ENCODE data around the gene PUS7L. TPM values are rescaled to one million over a fixed set of nuclear protein-coding genes. Genes with fewer than 3 reads are reported as not detected.
"Not testable (repeated sequence)": the region's sequence is repeated elsewhere in the genome, so short reads cannot be mapped to it uniquely, and the experiment has no call there.

The PUS7L gene, protein sequence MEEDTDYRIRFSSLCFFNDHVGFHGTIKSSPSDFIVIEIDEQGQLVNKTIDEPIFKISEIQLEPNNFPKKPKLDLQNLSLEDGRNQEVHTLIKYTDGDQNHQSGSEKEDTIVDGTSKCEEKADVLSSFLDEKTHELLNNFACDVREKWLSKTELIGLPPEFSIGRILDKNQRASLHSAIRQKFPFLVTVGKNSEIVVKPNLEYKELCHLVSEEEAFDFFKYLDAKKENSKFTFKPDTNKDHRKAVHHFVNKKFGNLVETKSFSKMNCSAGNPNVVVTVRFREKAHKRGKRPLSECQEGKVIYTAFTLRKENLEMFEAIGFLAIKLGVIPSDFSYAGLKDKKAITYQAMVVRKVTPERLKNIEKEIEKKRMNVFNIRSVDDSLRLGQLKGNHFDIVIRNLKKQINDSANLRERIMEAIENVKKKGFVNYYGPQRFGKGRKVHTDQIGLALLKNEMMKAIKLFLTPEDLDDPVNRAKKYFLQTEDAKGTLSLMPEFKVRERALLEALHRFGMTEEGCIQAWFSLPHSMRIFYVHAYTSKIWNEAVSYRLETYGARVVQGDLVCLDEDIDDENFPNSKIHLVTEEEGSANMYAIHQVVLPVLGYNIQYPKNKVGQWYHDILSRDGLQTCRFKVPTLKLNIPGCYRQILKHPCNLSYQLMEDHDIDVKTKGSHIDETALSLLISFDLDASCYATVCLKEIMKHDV
- total RNA-seq: 11.6 TPM

DNA sequence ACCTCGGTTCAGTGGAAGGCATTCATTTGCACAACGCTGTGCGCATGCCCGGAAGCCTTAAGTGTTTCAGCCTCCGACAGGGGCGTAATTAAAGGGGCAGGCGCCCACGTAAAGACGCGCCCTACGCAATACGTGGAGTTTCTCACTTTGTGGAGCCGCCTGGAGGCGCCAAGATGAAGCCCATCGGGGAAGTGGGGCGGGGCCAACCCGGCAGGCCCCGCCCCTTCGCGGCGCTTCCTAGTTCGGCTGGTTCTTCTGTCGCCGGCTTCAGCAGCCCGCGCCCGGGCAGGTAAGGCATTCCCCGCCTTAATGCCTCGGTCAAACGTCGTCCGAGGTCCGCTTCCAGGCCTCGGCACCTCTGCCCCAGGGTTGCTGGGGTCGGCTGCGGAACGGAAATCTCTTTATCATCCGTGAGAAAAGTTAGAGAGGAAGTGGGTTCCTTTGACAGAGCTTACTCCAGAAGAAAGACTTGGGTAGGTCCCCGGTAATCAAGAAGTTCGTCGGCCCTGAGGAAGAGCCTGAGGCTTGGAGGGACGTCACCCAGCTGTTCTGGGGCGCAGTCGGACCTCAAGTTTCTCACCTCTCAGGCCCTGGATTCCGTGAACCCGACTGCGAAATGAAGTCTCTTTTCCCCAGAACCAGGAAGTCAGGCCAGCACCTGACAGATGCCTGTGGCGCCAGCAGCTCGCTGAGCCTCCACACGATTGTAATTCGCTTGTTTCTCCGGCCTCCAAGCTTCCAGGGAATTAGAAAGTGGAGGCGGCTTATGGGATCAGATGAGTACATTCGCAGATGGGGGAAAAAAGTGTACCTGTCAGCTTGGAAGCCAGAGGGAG is at the start of gene PUS7L, which contains the start of gene IRAK4:
PUS7L (minus strand) TSS at position 63 of the 836 bp plus-strand sequence. CDS start 3,545 bp downstream, outside the sequence.
IRAK4 (plus strand) TSS at position 224 of the 836 bp plus-strand sequence. CDS start 9,161 bp downstream, outside the sequence.
- peak; percentile 97 for DNase-seq (ENCODE audit: low spot score)

DNA sequence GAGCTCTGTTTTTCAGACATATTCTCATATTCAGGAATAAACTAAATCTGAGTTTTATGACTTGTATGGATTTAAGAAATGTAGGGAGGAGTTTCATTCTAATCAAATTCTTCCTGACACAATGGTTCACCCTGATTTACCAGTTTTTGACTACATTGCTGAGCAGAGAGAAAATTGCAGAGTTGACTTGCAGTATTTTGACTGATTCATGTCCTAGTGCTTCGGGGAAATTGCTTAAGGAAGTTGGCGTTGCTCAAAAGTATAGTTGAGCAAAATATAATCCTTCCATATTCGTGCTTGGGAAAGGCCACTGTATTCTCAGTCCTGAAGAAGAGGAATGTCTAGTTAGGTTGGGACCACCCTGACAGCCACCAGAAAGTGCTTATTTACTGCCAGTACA is 48.8 kb upstream of the PUS7L start:
- no peak for DNase-seq (ENCODE audit: low spot score)

DNA sequence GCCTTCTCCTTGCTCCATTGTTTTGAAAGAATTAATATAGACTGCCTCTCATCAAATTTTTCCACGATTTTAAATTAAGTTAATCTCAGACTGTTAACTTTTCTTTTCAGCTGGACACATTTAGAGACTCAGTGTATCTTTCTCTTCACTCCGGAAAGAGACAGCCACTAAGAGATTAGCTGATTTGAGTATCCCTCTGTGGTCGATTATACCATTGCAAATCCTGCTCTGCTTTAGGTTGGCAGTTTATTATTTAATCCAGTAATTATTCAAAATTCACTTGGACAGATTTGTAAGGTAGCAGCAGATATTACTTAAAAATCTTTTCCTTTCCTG is 48.1 kb upstream of the PUS7L start:
- no peak for DNase-seq (ENCODE audit: low spot score)

DNA sequence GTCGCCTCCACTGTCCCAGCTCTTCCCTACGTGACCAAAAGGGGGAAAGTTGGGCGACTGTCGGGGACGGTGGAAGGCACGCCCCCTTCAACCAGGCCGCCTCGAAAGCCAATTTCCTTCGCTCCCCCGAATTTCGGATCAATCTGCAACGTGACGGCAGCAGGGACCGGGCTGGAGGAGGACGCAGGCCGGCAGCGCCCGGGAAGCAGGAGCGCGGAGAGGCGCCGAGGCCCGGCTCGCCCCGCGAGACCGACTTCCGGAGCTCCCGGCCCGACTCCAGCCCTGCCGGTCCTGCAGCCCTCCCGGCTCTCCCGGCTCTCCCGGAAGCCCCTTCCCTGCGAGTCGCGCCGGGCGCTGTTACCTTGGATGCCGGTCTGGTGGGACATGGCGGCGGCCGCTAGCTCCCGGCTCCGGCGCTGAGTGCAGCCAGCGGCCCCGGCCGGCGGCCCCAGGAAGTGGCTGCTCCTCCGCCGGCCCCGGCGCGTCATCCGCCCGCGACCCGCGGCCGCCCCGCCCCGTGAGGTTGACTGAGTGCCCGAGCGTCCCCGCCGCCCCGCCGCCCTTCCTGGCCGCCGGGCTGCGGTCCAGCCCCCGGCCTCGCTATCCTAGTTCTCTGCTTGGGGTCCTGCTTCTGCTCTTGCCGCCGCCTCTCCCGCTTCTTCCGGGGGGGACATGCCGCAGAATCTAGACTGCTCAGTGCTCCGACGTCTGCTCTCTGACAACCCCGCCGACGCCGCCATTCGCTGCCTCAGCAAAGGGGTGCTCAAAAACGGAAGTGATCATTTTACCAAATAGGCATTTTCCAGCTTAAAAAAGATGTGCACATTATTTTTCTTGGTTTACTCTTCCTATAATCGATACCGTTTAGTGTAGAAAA is 47.5 kb upstream of the PUS7L start, which contains the start of gene TWF1:
TWF1 (minus strand) TSS at position 458 of the 877 bp plus-strand sequence; CDS start at position 386, 72 bp downstream.
- peak; percentile 88 for DNase-seq (ENCODE audit: low spot score)

DNA sequence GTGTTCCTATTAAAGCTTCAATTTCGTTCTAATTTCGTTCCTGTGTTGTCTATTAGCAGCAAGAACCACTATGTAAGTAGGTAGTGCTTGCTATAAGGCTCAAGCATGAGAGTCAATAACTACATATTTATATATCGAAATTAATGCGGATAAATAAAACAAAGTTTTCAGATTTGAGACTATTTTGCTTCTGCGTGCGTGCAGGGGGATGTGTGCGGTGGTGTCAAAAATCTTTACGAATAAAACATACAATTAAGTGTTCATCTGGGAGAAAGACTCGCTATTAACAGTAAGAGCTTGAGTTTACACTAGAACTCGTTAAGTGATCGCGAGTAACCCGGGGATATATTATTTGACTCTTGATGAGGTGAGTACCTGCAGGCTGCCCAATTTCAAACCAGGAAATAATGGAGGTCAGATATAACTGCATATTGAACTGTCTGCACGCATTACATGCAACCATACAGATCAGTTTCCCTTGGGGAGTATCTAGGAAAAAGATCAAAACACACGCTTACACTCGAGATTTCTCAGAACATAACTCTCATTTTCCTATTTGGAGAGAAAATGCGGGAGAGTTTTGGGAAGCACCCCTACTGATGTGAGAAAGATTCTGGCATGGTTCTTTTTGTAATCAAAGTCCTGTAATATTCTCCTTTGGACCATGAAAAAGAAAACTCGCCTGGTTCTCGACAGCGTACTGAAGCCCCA is 46.7 kb upstream of the PUS7L start:
- DNase-seq (ENCODE audit: low spot score): no peak

DNA sequence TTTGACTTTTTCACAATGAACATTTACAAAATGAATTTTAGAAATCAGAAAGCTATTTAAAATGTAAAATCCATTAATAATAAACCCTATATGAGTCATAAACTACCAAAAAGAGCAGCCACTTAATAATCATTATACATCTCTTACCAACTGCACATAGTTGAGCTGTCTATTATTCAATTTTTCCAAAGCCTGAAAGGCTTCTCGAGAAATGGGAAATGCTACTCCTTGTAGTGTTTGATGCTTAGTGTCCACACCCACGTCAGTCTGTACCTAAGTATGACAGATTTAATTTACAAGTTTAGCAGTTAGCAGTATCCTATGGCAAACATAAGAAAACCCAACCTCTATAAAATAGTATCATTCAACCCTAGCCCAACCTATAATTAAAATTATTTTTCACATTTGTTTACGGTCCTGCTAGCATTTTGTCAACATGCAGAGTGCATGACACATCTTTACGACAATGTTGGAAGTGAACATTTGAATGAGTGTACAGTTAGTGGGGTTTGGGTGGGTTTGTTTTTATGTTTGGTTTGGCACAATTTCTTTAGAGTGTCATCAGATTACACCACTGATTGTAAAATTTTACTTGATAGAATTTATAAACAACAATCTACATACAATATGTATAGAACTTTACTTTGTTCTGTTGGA is 39.1 kb upstream of the PUS7L start:
- DNase-seq (ENCODE audit: low spot score): no peak

DNA sequence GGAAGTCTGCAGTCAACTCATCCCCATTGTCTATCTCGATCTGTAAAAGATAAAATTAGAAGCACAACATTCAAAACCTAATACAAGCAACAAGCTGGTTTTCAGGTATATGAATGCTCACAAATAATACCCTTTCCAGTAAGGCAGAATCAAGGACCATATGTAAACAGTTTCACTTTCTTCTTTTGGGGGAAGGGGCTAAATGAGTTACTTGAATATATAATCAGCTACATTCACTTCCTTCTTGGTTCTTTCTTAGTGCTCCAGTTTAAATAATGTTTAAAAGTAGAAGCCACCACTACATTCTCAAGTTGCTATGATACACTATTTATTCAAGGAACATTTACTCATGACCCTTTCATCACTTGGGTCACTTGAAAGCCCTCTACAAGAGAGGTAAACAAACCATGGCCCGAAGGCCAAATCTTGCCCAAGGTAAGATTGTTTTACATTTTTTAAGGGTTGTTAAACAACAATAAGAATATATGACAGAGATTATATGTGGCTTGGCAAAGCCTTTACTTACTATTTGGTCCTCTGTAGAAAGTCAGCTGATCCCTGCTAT is 37.2 kb upstream of the PUS7L start:
- DNase-seq (ENCODE audit: low spot score): no peak

DNA sequence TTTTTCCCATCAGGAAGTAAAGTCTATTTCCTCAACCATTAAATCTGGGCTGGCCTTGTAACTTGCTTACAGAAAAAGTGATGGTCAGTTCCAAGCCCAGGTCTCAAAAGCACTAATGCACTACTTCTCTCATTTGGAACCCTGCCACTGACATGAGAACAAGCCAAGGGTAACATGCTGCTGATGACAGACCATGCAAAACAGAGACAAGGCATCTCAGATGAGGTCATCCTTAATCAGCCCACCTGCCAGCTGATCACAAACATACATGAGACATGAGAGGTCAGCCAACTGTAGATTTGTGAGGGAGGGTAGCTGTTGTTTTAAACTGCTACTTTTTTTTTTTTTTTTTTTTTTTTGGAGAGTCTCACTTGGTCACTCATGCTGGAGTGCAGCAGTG is 31.4 kb upstream of the PUS7L start:
- DNase-seq (ENCODE audit: low spot score): no peak

DNA sequence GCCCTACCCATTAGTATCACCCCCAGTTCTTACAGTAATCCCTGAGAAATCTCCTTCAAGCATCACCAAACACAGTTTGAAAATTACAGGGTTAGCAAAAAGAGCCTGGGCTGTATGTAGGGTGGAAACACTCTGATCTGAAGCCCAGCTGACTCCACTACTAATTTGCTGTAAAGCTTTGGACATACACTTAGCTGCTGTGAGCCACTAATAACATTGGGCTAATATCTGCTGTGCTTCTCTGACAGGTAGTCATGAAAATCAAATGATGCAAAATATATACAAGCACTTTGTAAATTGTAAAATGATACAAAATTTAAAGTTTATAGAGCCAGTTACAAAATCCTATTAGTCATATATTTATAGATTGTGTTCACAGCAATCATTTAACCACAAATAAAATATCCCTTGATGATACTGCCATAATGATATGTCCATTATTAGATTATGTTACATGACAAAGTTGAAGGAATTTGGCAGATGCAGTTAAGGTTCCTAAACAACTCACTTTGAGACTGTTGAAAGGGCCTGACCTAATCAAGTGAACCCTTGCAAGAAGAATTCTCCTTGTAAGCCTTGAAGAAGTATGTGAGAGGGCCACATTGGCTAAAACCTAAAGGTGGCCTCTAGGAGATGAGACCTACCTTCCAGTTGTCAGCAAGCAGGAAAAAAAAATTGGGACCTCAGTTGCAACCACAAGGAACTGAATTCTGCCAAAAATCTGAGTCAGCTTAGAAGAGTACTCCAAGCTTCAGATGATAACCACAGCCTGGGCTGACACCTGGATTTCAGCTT is 28.5 kb upstream of the PUS7L start:
- DNase-seq (ENCODE audit: low spot score): no peak

DNA sequence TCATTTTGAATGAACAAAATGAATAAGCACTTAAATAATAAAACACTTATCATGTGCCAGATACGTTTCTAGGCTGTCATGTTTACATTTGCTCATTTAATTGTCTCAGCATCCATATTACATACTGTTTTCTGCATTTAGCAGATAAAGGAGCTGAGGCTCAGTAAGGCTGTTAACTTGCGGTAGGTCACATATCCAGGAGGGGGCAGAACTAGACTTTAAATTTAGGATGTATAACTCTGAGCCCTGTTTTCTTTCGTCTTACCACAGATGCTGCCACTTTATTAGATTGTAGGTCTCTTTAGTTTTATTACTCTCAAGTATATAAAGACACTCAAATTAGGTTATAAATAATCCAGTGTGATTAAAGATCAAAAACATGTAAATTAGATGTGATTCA is 17.9 kb upstream of the PUS7L start:
- DNase-seq (ENCODE audit: low spot score): no peak

DNA sequence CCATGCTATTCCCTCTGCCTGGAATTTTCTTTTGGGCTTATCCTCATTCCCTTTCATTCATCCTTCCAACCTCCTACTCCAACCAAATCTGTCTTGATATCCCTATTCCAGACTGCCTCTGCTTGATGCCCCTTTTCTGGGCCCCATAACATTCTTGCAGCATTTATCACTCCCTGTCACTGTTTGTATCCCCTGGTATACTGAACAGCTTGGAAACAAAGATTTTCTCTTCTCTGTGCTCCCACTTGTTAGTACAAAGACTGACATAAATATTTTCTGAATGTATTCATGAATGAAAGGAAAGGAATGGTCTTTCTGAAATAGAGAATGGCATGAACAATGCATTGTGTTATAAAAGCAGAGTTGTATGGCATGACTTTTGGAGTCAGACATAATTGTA is 7.7 kb upstream of the PUS7L start:
- no peak for DNase-seq (ENCODE audit: low spot score)

DNA sequence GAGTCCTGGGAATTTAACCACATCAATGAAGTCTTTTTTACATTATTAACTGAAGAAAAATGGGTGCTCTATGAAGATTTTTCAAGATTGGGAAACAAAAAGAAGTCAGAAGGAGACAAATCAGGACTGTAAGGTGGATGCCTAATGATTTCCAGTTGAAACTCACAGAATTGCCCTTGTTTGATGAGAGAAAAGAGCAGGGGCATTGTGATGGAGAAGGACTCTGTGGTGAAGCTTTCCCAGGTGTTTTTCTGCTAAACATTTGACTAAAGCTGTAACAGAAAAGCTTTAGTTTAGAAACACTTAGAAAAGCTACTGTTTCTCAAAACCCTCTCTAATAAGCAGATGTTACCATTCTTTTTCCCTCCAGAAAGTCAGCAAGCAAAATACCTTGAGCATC is 5.9 kb upstream of the PUS7L start:
- no peak for DNase-seq (ENCODE audit: low spot score)

DNA sequence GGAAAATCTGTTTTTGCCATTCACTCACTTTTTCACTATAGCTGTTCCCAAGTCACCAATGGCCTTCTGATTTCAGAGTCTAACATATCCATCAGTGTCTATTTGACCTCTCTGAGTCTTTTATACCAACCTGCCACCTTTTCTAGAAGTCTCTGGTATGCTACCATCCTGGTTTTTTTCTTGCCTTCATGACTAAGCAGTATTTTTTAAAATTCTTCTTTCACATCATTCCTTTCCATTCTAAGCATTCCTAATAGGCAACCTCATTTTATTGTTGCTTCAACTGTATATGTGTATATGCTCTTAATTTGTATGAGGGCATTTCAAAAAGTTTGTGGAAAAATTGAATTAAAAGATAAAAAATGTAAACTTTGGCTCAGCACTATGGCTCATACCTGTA is 5.2 kb upstream of the PUS7L start:
- no peak for DNase-seq (ENCODE audit: low spot score)

DNA sequence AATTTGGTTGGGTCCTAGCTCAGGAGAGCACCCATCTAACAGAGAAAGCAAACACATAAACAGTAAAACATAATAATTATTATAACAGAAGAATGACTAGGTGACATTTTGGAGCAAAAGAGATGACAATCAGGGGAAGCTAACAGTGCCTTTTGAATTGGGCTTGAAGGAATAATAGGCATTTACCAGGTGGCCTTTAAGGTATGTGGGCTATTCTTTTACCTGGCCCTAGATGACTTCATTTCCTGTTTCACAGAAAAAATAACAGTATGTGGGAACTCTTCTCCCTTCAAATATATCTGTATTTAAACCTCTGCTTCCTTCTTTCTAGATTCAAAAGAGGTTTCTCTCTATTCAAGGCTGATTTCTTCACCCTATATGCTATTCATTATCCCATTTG is 4.0 kb upstream of the PUS7L start:
- DNase-seq (ENCODE audit: low spot score): no peak

DNA sequence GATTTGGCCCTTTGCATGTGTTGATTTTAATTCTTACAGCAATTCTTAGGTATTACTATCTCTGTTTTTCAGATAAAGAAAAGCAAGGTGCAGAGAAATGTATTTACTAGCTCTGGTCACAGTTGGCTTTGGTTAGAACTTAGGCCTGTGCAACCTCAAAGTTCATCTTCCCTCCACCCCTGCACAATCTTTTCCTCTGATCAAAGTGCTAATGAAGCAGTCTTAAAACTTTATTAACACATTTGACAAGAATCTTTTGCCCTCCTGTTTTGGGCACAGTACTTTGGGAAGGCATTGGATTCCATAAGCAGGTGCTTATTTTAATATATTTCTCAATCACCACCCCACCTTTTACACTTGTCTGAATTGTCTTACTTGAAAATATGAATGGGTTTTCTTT is 2.9 kb upstream of the PUS7L start:
- DNase-seq (ENCODE audit: low spot score): no peak

DNA sequence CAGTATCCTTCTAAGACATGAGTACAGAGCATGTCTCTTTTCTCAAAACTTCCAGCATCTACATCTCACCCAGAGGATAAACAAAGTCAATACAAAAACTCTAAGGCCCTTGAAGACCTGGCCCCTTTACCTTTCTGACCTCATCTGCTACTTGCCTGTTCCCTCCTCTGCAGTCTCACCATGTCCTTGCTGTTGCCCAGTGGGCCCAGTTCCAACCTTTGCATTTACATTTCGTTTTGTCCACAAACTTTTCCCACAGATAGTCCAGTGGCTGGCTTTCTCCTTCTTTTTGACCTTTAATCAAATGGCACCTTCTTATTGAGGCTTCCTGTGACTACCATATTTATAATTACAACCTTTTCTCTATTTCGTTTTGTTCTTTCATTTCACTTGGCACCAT is 1.8 kb upstream of the PUS7L start:
- no peak for DNase-seq (ENCODE audit: low spot score)

DNA sequence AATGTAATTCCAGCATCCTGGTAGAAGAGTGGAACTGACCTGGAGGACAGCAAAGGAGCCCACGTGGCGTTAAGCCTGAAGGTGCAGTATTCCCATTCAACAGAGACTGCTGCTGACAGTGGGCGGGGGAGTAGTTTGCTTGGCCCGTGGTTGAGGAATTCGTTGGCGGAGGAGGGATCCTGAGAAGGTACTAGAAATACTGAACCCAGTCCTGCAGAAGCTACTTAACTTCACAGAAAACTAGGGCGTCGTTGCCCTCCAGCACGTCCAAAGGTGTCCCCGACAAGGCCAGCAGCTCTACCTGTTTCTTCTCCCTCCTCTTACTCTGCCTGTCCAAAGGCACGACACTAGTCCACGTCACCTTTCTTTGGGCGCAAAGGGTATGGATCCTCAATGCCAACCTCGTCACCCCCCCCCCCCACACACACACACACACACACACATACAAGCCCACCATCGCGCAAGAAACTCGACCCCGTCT is 303 bp downstream of the PUS7L start:
- DNase-seq (ENCODE audit: low spot score): peak; percentile 18

DNA sequence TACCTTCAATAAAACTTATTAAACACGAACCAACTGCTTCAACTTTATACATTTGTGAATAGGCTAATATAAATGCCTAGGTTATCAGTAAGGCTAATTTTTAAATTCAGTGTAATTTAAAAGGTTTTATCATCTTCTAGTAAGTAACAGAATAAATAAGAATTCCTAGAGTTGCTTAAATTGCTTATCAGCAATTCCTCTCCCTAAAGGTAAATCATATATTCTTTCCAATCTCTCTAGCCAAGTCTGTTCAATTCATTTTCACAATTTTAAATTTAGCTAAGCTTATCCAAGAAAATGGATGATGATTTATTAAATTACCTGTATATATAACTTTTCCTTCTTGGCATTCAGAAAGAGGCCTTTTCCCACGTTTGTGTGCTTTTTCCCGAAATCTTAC is 4.6 kb downstream of the PUS7L start:
- DNase-seq (ENCODE audit: low spot score): no peak

DNA sequence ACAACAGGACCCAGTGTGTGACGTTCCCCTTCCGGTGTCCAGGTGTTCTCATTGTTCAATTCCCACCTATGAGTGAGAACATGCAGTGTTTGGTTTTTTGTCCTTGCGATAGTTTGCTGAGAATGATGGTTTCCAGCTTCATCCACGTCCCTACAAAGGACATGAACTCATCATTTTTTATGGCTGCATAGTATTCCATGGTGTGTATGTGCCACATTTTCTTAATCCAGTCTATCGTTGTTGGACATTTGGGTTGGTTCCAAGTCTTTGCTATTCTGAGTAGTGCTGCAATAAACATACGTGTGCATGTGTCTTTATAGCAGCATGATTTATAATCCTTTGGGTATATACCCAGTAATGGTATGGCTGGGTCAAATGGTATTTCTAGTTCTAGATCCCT is 7.2 kb downstream of the PUS7L start:
- not testable (repeated sequence) for DNase-seq (ENCODE audit: low spot score)

Measured in mucosa of gallbladder (tissue), 1 donor.